GM12874 (cell line): ENCODE data around the gene TMED5.

Experiments
- CTCF ChIP-seq: IDR thresholded peaks from 2 replicates; pipeline ENCODE4 v1.5.1; 2011; ENCODE audit warnings: low read depth, mild to moderate bottlenecking, control low read depth, low read length, moderate library complexity; ENCODE audit not compliant: insufficient read depth

The TMED5 gene

GRCh38 chr1:93205892-93206566 is 25.8 kb upstream of the TMED5 start:
- TF ChIP-seq CTCF = no peak

- TF ChIP-seq CTCF = no peak
Measured at GRCh38 chr1:93200714-93201113, 20.5 kb upstream of the TMED5 start.

- no peak for TF ChIP-seq CTCF
Measured at GRCh38 chr1:93200086-93200620, 19.9 kb upstream of the TMED5 start.

- no peak for TF ChIP-seq CTCF
Measured at GRCh38 chr1:93199150-93199549, 18.9 kb upstream of the TMED5 start.

- TF ChIP-seq CTCF = no peak
Measured at GRCh38 chr1:93196591-93196990, 16.4 kb upstream of the TMED5 start.

GRCh38 chr1:93194231-93194990 is 14.2 kb upstream of the TMED5 start:
- TF ChIP-seq CTCF = no peak

- TF ChIP-seq CTCF = no peak
Measured at GRCh38 chr1:93190432-93190831, 10.2 kb upstream of the TMED5 start.
